Activated naive CD4-positive, alpha-beta T cell treated with anti-CD3 and anti-CD28 coated beads for 36 hours (primary cell): ENCODE data around the gene SAYSD1. TPM values are rescaled to one million over a fixed set of nuclear protein-coding genes. Genes with fewer than 3 reads are reported as not detected.

Source experiments
- CTCF ChIA-PET: fragments of 350-600 bp; sonication (Branson Sonifier 250); formaldehyde crosslinking; loops from one replicate; lab custom pipeline; 2021; ENCODE audit warnings: antibody characterized with exemption; lab: Charles Lee
- DNase-seq: peaks from one replicate; pipeline ENCODE4 v3.0.0-alpha.2; 2020
- H3K27ac Mint-ChIP-seq: one replicate; pipeline ENCODE4 v1.8.0; 2021; ENCODE audit warnings: mild to moderate bottlenecking, mixed read lengths
- H3K27me3 Mint-ChIP-seq: one replicate; pipeline ENCODE4 v1.8.0; 2021; ENCODE audit warnings: low read depth, mixed read lengths
- H3K36me3 Mint-ChIP-seq: one replicate; pipeline ENCODE4 v1.8.0; 2021; ENCODE audit warnings: low read depth, mixed read lengths
- H3K4me1 Mint-ChIP-seq: one replicate; pipeline ENCODE4 v1.8.0; 2021; ENCODE audit warnings: low read depth, mixed read lengths
- H3K4me3 Mint-ChIP-seq: one replicate; pipeline ENCODE4 v1.8.0; 2021; ENCODE audit warnings: mild to moderate bottlenecking, moderate library complexity, mixed read lengths
- H3K9me3 Mint-ChIP-seq: one replicate; pipeline ENCODE4 v1.8.0; 2021; ENCODE audit warnings: mixed read lengths
- intact Hi-C: fragments of 100-400 bp; cut with micrococcal nuclease; formaldehyde crosslinking; loops from one replicate; pipeline ENCODE4 v1.15.1; 2023
- total RNA-seq, 2 experiments: library from RNA; stranded (reverse); gene quantifications; one replicate each; pipeline ENCODE4 v1.2.3, GENCODE V29; 2021

Gene SAYSD1
- total RNA-seq, 2 experiments from 2014 or later, result 13.7 to 13.8 TPM

GRCh38 chr6:39087197-39087596 lies 27.8 kb downstream of the SAYSD1 start:
- CTCF ChIA-PET, result no interaction called here
- intact Hi-C loops, result no loop called here
- no peaks in the 10 kb centered on the region for H3K36me3 Mint-ChIP-seq
- H3K27me3 Mint-ChIP-seq, result peaks cover 33% of the 10 kb centered on the region
- H3K9me3 Mint-ChIP-seq, result no peaks in the 10 kb centered on the region
- peaks cover 3% of the 10 kb centered on the region for H3K4me1 Mint-ChIP-seq
- H3K27ac Mint-ChIP-seq, result no peak overlapping the region
- H3K4me3 Mint-ChIP-seq, result no peak overlapping the region
- DNase-seq, result no peak

GRCh38 chr6:39086711-39087110 lies 28.3 kb downstream of the SAYSD1 start:
- Mint-ChIP-seq H3K4me1 (peaks cover 3% of the 10 kb centered on the region), H3K27me3 (peaks cover 33% of the 10 kb centered on the region), H3K9me3 (no peaks in the 10 kb centered on the region), H3K36me3 (no peaks in the 10 kb centered on the region), H3K27ac (no peak overlapping the region), H3K4me3 (no peak overlapping the region)
- intact Hi-C loops, result no loop called here
- DNase-seq, result no peak
- CTCF ChIA-PET, result interaction anchor here (0.9 kb wide), 1 partner anchor 80 kb away, joined by 4 read pairs; no protein-coding TSS in a partner anchor

- no peak overlapping the region for H3K27ac Mint-ChIP-seq
- H3K4me1 Mint-ChIP-seq, result peaks cover 3% of the 10 kb centered on the region
- intact Hi-C loops, result no loop called here
- H3K9me3 Mint-ChIP-seq, result no peaks in the 10 kb centered on the region
- DNase-seq, result peak; percentile 38
- H3K27me3 Mint-ChIP-seq, result peaks cover 33% of the 10 kb centered on the region
- H3K36me3 Mint-ChIP-seq, result no peaks in the 10 kb centered on the region
- no peak overlapping the region for H3K4me3 Mint-ChIP-seq
- CTCF ChIA-PET, result interaction anchor here (0.9 kb wide), 1 partner anchor 80 kb away, joined by 4 read pairs; no protein-coding TSS in a partner anchor
Measured at GRCh38 chr6:39086294-39086693, 28.7 kb downstream of the SAYSD1 start.

- DNase-seq, result no peak
- intact Hi-C loops, result no loop called here
- CTCF ChIA-PET, result no interaction called here
- Mint-ChIP-seq H3K4me1 (peaks cover 2% of the 10 kb centered on the region), H3K36me3 (no peaks in the 10 kb centered on the region), H3K27ac (no peak overlapping the region), H3K9me3 (no peaks in the 10 kb centered on the region), H3K27me3 (peaks cover 25% of the 10 kb centered on the region), H3K4me3 (no peak overlapping the region)
Measured at GRCh38 chr6:39085129-39085797, 29.7 kb downstream of the SAYSD1 start.

GRCh38 chr6:39084506-39084905 lies 30.5 kb downstream of the SAYSD1 start:
- H3K36me3 Mint-ChIP-seq, result no peaks in the 10 kb centered on the region
- DNase-seq, result no peak
- H3K27me3 Mint-ChIP-seq, result peaks cover 23% of the 10 kb centered on the region
- no peak overlapping the region for H3K27ac Mint-ChIP-seq
- H3K4me3 Mint-ChIP-seq, result no peak overlapping the region
- CTCF ChIA-PET, result interaction anchor here (0.7 kb wide), 1 partner anchor 64 kb away, joined by 3 read pairs; no protein-coding TSS in a partner anchor
- intact Hi-C loops, result no loop called here
- H3K9me3 Mint-ChIP-seq, result no peaks in the 10 kb centered on the region
- H3K4me1 Mint-ChIP-seq, result peaks cover 2% of the 10 kb centered on the region

- Mint-ChIP-seq H3K4me1 (peaks cover 2% of the 10 kb centered on the region), H3K9me3 (no peaks in the 10 kb centered on the region), H3K36me3 (no peaks in the 10 kb centered on the region), H3K27ac (no peak overlapping the region), H3K27me3 (peaks cover 18% of the 10 kb centered on the region), H3K4me3 (no peak overlapping the region)
- DNase-seq, result no peak
- intact Hi-C loops, result no loop called here
- CTCF ChIA-PET, result interaction anchor here (0.6 to 1.4 kb wide), 2 partner anchors 82 to 220 kb away, joined by 3 read pairs; no protein-coding TSS in a partner anchor
Measured at GRCh38 chr6:39083231-39083634, 31.8 kb downstream of the SAYSD1 start.

- peaks cover 9% of the 10 kb centered on the region for H3K27me3 Mint-ChIP-seq
- DNase-seq, result no peak
- CTCF ChIA-PET, result interaction anchor here (1.4 kb wide), 1 partner anchor 221 kb away, joined by 3 read pairs; no protein-coding TSS in a partner anchor
- H3K36me3 Mint-ChIP-seq, result no peaks in the 10 kb centered on the region
- intact Hi-C loops, result no loop called here
- H3K27ac Mint-ChIP-seq, result no peak overlapping the region
- H3K9me3 Mint-ChIP-seq, result no peaks in the 10 kb centered on the region
- H3K4me3 Mint-ChIP-seq, result no peak overlapping the region
- peaks cover 2% of the 10 kb centered on the region for H3K4me1 Mint-ChIP-seq
Measured at GRCh38 chr6:39082310-39082709, 32.7 kb downstream of the SAYSD1 start.

GRCh38 chr6:39080246-39080875 lies 34.6 kb downstream of the SAYSD1 start:
- no peak overlapping the region for H3K27ac Mint-ChIP-seq

GRCh38 chr6:39079197-39080125 lies 35.5 kb downstream of the SAYSD1 start:
- CTCF ChIA-PET, result interaction anchor here (0.5 kb wide), 1 partner anchor 76 kb away, joined by 3 read pairs; no protein-coding TSS in a partner anchor
- intact Hi-C loops, result no loop called here
- Mint-ChIP-seq H3K27me3 (peaks cover under 1% of the 10 kb centered on the region), H3K27ac (no peak overlapping the region), H3K36me3 (no peaks in the 10 kb centered on the region), H3K9me3 (no peaks in the 10 kb centered on the region), H3K4me1 (no peaks in the 10 kb centered on the region), H3K4me3 (no peak overlapping the region)
- DNase-seq, result no peak

More at GRCh38 chr6:39080246-39080875, 34.6 kb downstream of the SAYSD1 start:
- H3K4me1 Mint-ChIP-seq, result no peaks in the 10 kb centered on the region
- no peaks in the 10 kb centered on the region for H3K9me3 Mint-ChIP-seq
- H3K27me3 Mint-ChIP-seq, result peaks cover 2% of the 10 kb centered on the region
- intact Hi-C loops, result no loop called here
- H3K4me3 Mint-ChIP-seq, result no peak overlapping the region
- no peaks in the 10 kb centered on the region for H3K36me3 Mint-ChIP-seq
- CTCF ChIA-PET, result no interaction called here
- no peak for DNase-seq

- Mint-ChIP-seq H3K36me3 (no peaks in the 10 kb centered on the region), H3K27me3 (no peaks in the 10 kb centered on the region), H3K9me3 (no peaks in the 10 kb centered on the region), H3K4me3 (no peak overlapping the region), H3K27ac (no peak overlapping the region), H3K4me1 (no peaks in the 10 kb centered on the region)
- DNase-seq, result no peak
- CTCF ChIA-PET, result no interaction called here
- intact Hi-C loops, result no loop called here
Measured at GRCh38 chr6:39078695-39079094, 36.3 kb downstream of the SAYSD1 start.

GRCh38 chr6:39077882-39078594 lies 36.9 kb downstream of the SAYSD1 start:
- CTCF ChIA-PET, result no interaction called here
- intact Hi-C loops, result no loop called here
- H3K27me3 Mint-ChIP-seq, result no peaks in the 10 kb centered on the region
- DNase-seq, result no peak
- no peak overlapping the region for H3K27ac Mint-ChIP-seq
- H3K4me3 Mint-ChIP-seq, result no peak overlapping the region
- no peaks in the 10 kb centered on the region for H3K9me3 Mint-ChIP-seq
- H3K4me1 Mint-ChIP-seq, result no peaks in the 10 kb centered on the region
- H3K36me3 Mint-ChIP-seq, result no peaks in the 10 kb centered on the region
